ENCODE data around the gene SLC24A3.

DNA sequence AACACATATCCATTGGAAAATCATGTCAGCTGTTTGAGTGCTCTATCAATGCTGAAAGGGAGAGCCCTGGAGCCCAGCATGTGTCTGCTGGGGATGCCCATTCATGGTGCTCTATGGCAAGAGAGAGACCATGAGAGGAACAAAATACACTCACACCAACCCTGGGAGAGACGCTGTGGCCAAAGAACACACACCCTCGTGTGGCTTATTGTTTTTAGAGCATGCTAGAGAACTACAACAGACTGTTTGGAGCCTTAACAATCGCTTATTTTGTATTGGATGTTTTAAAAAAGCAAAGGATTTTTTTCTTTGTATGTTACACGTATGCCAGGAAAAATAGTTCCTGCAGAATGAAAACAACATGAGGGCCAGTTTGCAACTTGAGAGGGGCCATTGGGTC is 151.0 kb downstream of the SLC24A3 start:
- TF ChIP-seq, protein P1, sequence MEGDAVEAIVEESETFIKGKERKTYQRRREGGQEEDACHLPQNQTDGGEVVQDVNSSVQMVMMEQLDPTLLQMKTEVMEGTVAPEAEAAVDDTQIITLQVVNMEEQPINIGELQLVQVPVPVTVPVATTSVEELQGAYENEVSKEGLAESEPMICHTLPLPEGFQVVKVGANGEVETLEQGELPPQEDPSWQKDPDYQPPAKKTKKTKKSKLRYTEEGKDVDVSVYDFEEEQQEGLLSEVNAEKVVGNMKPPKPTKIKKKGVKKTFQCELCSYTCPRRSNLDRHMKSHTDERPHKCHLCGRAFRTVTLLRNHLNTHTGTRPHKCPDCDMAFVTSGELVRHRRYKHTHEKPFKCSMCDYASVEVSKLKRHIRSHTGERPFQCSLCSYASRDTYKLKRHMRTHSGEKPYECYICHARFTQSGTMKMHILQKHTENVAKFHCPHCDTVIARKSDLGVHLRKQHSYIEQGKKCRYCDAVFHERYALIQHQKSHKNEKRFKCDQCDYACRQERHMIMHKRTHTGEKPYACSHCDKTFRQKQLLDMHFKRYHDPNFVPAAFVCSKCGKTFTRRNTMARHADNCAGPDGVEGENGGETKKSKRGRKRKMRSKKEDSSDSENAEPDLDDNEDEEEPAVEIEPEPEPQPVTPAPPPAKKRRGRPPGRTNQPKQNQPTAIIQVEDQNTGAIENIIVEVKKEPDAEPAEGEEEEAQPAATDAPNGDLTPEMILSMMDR (IDR thresholded peaks at IDR 0.05; ENCODE audit: low read depth, low read length, poor library complexity, severe bottlenecking), result no peak
- no peak for TF ChIP-seq EZH2phosphoT487 (IDR thresholded peaks at IDR 0.05; ENCODE audit: borderline replicate concordance, low read length)

All from DOHH2 (cell line).